HG02884 (cell line): ENCODE measurements around the gene SELENOH.

Experiments used
- ATAC-seq: cut with Tn5 transposase; IDR thresholded peaks from one replicate; pipeline ENCODE4 v1.9.1; 2021; ENCODE audit warnings: mild to moderate bottlenecking, moderate library complexity; ENCODE audit not compliant: unreplicated experiment

Gene SELENOH

DNA sequence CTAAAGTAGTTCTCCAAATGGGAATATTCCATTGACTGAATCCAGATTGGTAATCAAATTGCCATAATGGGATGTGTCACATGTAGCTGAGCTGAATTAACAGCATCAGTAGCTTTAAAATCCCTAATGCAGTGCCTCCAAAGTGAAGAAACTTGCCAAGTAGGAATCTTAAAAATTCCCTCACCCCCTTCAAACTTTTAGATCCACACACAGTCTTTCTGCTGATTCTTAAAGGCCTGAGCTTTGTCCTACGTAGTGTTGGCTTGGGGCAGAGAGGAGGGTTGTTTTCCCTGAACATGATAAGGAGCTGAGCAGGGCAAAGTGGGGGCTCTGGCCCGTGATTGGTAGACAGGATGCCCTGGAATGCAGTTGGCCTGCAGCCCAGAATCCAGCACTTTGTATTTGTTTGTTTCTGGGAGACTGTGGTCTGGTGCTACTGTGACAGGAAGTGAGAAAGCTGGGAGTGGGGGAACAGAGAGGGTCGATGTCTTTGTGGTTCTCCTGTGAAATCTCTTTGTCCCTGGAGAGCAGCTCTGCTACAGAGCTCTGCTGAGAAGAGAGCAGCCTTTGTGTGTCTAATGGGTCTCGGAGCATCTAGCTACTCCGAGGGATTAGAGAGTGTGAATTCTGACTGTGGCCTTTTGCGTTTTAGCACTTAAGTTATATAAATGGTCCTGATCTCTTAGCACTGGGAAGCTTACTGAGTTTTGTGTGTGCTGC lies 37.2 kb downstream of the SELENOH start:
- no peak for ATAC-seq

- ATAC-seq, result no peak
These were observed 38.0 kb downstream of the SELENOH start for GRCh38 chr11:57779276-57779675.

GRCh38 chr11:57781529-57781943 lies 40.2 kb downstream of the SELENOH start:
- no peak for ATAC-seq

GRCh38 chr11:57785072-57785471 lies 43.8 kb downstream of the SELENOH start:
- peak; percentile 80 for ATAC-seq

GRCh38 chr11:57786436-57786835 lies 45.1 kb downstream of the SELENOH start:
- no peak for ATAC-seq

DNA sequence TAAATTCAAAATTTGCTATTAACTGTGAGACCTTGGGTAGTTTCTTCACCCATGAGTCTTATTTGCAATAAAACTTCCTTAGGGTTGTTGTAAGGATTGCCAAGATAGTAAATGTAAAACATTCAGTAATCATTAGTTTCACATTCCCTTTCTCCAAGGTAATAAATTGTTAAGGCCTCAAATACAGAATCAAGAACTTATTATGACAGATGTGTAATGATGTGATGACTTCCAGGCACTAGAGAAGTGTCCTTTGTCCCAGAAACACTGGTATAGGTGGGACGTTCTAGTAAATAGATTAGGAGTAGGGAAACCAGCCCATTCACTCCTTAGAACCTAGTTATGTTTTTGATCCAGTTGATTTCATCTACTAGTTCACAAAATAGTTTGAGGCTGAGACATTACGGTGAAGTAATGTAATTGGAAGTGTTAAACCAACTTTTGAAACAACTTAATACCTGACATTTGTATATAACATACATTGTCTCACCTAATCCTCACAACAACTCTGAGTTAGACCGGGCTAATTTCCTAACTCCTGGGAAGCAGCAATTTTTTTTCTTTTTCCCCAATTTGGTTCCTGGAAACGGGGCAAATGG lies 45.8 kb downstream of the SELENOH start:
- ATAC-seq, result no peak

GRCh38 chr11:57787920-57788702 lies 46.8 kb downstream of the SELENOH start:
- peak; percentile 37 for ATAC-seq

- no peak for ATAC-seq
These were observed 47.4 kb downstream of the SELENOH start for GRCh38 chr11:57788703-57789088.

DNA sequence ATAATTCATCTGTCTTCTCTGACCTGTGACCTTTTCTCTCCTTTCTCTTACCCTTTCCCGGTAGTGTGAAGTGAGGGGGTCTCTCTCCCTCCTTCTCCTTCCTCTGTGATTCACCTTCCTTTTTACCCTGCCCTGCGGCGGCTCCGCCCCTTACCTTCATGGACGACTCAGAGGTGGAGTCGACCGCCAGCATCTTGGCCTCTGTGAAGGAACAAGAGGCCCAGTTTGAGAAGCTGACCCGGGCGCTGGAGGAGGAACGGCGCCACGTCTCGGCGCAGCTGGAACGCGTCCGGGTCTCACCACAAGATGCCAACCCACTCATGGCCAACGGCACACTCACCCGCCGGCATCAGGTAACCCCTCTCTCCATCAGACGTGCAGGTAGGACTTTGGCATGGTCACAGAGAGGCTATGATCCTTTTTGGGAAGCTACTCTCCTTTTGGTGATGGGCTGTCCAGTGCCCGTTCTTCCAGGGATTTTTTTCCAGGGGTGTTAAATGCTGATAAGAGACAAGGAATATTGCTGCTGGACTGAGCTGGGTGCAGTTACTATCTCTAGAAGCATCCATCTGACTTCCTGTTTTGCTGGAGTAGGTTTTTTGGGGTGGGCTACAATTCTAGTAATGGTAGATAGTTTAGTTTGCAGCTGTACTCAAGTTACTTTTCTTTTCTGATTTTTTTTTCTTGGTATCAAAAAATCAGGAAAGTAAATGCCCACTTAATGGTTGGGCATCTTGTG lies 50.2 kb downstream of the SELENOH start:
- ATAC-seq, result no peak

- peak; percentile 86 for ATAC-seq
These were observed 50.8 kb downstream of the SELENOH start for GRCh38 chr11:57792060-57792541.

- no peak for ATAC-seq
These were observed 51.6 kb downstream of the SELENOH start for GRCh38 chr11:57792870-57793269.
